BJ (cell line): ENCODE results near the gene ZEB2. TPM values are rescaled to one million over a fixed set of nuclear protein-coding genes. Genes with fewer than 3 reads are reported as not detected.

Experiments used
- CTCF ChIA-PET: fragments of 350-600 bp; formaldehyde crosslinking; extraction: SDS; loops from one replicate; lab custom pipeline; 2021; ENCODE audit warnings: antibody characterized with exemption, inconsistent platforms; lab: Yijun Ruan, JAX
- POLR2A ChIA-PET: fragments of 300-600 bp; sonication (Branson Sonifier 250); formaldehyde crosslinking; extraction: SDS; loops from one replicate; lab custom pipeline; 2021; ENCODE audit warnings: antibody characterized with exemption; lab: Charles Lee
- DNase-seq: peaks from one replicate; pipeline ENCODE4 v3.0.0-alpha.2; 2011; ENCODE audit warnings: low read depth
- H3K27me3 ChIP-seq: 2 replicates; pipeline ENCODE4 v1.6.0; 2011; ENCODE audit warnings: low read length; ENCODE audit not compliant: control insufficient read depth, insufficient read depth
- H3K36me3 ChIP-seq: 2 replicates; pipeline ENCODE4 v1.5.1; 2011; ENCODE audit warnings: low read length; ENCODE audit not compliant: control insufficient read depth, insufficient read depth
- H3K4me3 ChIP-seq: 2 replicates; pipeline ENCODE4 v1.5.1; 2011; ENCODE audit warnings: low read depth, mild to moderate bottlenecking, control low read depth, low read length
- polyA plus RNA-seq: library from polyadenylated mRNA; depleted of rRNA; stranded (reverse); fragments of >200 nt; gene quantifications from 2 replicates; pipeline ENCODE4 v1.2.3, GENCODE V29; 2011
- TF ChIP-seq, protein P1 (sequence below): IDR thresholded peaks from 2 replicates; pipeline ENCODE4 v1.5.1; 2011; ENCODE audit warnings: low read depth, mild to moderate bottlenecking, control low read depth, inconsistent platforms, low read length, moderate library complexity; ENCODE audit not compliant: insufficient read depth

Gene ZEB2
- polyA plus RNA-seq, 1 experiment = 60.2 TPM

GRCh38 chr2:144484201-144484948 lies 35.5 kb downstream of the ZEB2 start:
- TF ChIP-seq, protein P1, sequence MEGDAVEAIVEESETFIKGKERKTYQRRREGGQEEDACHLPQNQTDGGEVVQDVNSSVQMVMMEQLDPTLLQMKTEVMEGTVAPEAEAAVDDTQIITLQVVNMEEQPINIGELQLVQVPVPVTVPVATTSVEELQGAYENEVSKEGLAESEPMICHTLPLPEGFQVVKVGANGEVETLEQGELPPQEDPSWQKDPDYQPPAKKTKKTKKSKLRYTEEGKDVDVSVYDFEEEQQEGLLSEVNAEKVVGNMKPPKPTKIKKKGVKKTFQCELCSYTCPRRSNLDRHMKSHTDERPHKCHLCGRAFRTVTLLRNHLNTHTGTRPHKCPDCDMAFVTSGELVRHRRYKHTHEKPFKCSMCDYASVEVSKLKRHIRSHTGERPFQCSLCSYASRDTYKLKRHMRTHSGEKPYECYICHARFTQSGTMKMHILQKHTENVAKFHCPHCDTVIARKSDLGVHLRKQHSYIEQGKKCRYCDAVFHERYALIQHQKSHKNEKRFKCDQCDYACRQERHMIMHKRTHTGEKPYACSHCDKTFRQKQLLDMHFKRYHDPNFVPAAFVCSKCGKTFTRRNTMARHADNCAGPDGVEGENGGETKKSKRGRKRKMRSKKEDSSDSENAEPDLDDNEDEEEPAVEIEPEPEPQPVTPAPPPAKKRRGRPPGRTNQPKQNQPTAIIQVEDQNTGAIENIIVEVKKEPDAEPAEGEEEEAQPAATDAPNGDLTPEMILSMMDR = no peak
- Histone ChIP-seq H3K36me3 (no peaks in the 10 kb centered on the region), H3K4me3 (no peak overlapping the region), H3K27me3 (no peaks in the 10 kb centered on the region)
- CTCF ChIA-PET = interaction anchor here (1.0 kb wide), 1 partner anchor 20 kb away, joined by 4 read pairs; no protein-coding TSS in a partner anchor
- DNase-seq = no peak
- POLR2A ChIA-PET = interaction anchor here (0.5 kb wide), 1 partner anchor 273 kb away, joined by 3 read pairs; no protein-coding TSS in a partner anchor

GRCh38 chr2:144481666-144482065 lies 38.3 kb downstream of the ZEB2 start:
- ChIA-PET POLR2A (no interaction called here), CTCF (no interaction called here)
- no peaks in the 10 kb centered on the region for H3K27me3 ChIP-seq
- TF ChIP-seq, protein P1 = no peak
- no peaks in the 10 kb centered on the region for H3K36me3 ChIP-seq
- no peak for DNase-seq
- no peak overlapping the region for H3K4me3 ChIP-seq

GRCh38 chr2:144481109-144481508 lies 38.8 kb downstream of the ZEB2 start:
- DNase-seq = no peak
- Histone ChIP-seq H3K4me3 (no peak overlapping the region), H3K27me3 (no peaks in the 10 kb centered on the region), H3K36me3 (no peaks in the 10 kb centered on the region)
- TF ChIP-seq, protein P1 = no peak
- POLR2A ChIA-PET = no interaction called here
- CTCF ChIA-PET = no interaction called here

- ChIA-PET POLR2A (no interaction called here), CTCF (interaction anchor here (0.7 kb wide), 1 partner anchor 25 kb away, joined by 3 read pairs; no protein-coding TSS in a partner anchor)
- TF ChIP-seq, protein P1 = no peak
- no peak for DNase-seq
- H3K36me3 ChIP-seq = no peaks in the 10 kb centered on the region
- no peak overlapping the region for H3K4me3 ChIP-seq
- no peaks in the 10 kb centered on the region for H3K27me3 ChIP-seq
Observed at GRCh38 chr2:144480285-144480684, 39.6 kb downstream of the ZEB2 start.

- POLR2A ChIA-PET = no interaction called here
- Histone ChIP-seq H3K27me3 (no peaks in the 10 kb centered on the region), H3K4me3 (no peak overlapping the region), H3K36me3 (no peaks in the 10 kb centered on the region)
- DNase-seq = no peak
- CTCF ChIA-PET = interaction anchor here (0.7 kb wide), 2 partner anchors 26 to 954 kb away, joined by 3 read pairs; no protein-coding TSS in a partner anchor
- TF ChIP-seq, protein P1 = no peak
Observed at GRCh38 chr2:144479659-144480058, 40.3 kb downstream of the ZEB2 start.
